ENCODE measurements around the gene ZBTB40.

GRCh38 chr1:22520871-22521270, 69.2 kb downstream of the ZBTB40 start:
- no peak for TF ChIP-seq CTCF (IDR thresholded peaks at IDR 0.05; ENCODE audit: insufficient read depth, low read length, poor library complexity, severe bottlenecking)
- TF ChIP-seq EZH2phosphoT487 (conservative IDR thresholded peaks at IDR 0.05; ENCODE audit: low read length) = no peak
